Heart right ventricle (tissue), 16 donors: ENCODE data around the gene PIK3C2G. TPM values are rescaled to one million over a fixed set of nuclear protein-coding genes. Genes with fewer than 3 reads are reported as not detected.

Experiments used
- ATAC-seq, 8 donors: fragments of 200-7000 bp; cut with Tn5 transposase; one replicate each; pipeline ENCODE4 v1.9.1; 2020; ENCODE audit warnings: mild to moderate bottlenecking in 8 of 8, moderate library complexity in 8 of 8, moderate number of reproducible peaks in 1 of 8
- DNase-seq, 2 donors: peaks; one replicate each; pipeline ENCODE4 v3.0.0-alpha.2; 2020
- H3K27ac ChIP-seq, 10 donors: fragments of 200-600 bp; sonication (generic) in 2 of 10; one replicate each; pipeline versions ENCODE4 v1.5.0 to v1.8.0; 2020 to 2022; ENCODE audit warnings: mild to moderate bottlenecking in 3 of 10
- H3K27me3 ChIP-seq, 7 donors: fragments of 200-600 bp; one replicate each; pipeline ENCODE4 v1.8.0; 2021 to 2022; ENCODE audit warnings: mild to moderate bottlenecking in 2 of 7
- H3K36me3 ChIP-seq, 9 donors: fragments of 200-600 bp; sonication (generic) in 1 of 9; one replicate each; pipeline versions ENCODE4 v1.5.0 to v1.8.0; 2020 to 2022; ENCODE audit warnings: mild to moderate bottlenecking in 2 of 9
- H3K4me1 ChIP-seq, 9 donors: fragments of 200-600 bp; sonication (generic) in 1 of 9; one replicate each; pipeline versions ENCODE4 v1.5.0 to v1.8.0; 2020 to 2022; ENCODE audit warnings: mild to moderate bottlenecking in 4 of 9
- H3K4me3 ChIP-seq, 10 donors: fragments of 200-600 bp; sonication (generic) in 2 of 10; one replicate each; pipeline versions ENCODE4 v1.5.0 to v1.8.0; 2020 to 2022; ENCODE audit warnings: mild to moderate bottlenecking in 7 of 10, moderate library complexity in 2 of 10
- H3K9me3 ChIP-seq, 11 donors: fragments of 200-600 bp in 10 of 11; sonication (generic) in 2 of 11; one replicate each; pipeline versions ENCODE4 v1.5.0 to v1.8.0; 2013 to 2022; ENCODE audit warnings: mild to moderate bottlenecking in 2 of 11, control low read depth in 1 of 11, moderate library complexity in 1 of 11
- WGBS, 2 donors: extraction: QIAGEN DNeasy Blood & Tissue Kit; methylation state at CpG; one replicate each; pipeline ENCODE4 v1.1.7; 2013; ENCODE audit warnings: inconsistent platforms in 1 of 2; 5-methylcytosine and 5-hydroxymethylcytosine counted together
- intact Hi-C, 10 donors: fragments of 100-400 bp; cut with DNase I; formaldehyde crosslinking; loops; one replicate each; pipeline versions ENCODE4 v1.11.1 to v1.14.2; 2022
- polyA plus RNA-seq, 2 donors: library from polyadenylated mRNA; stranded (reverse); fragments of 200-250 nt; gene quantifications; one replicate each; pipeline ENCODE4 v1.2.3, GENCODE V29; 2013
- total RNA-seq, 10 donors: library from RNA; stranded (reverse); fragmentation: NEBNext Ultra II Directional in 3 of 10; extraction: Animal tissue kit (Norgen Biotek cat#: 25700) in 3 of 10; gene quantifications; one replicate each; pipeline versions ENCODE4 v1.2.1 to v1.2.4, GENCODE V29; 2021 to 2023
- TF ChIP-seq, protein P1 (sequence below), 9 donors: fragments of 200-600 bp; sonication (generic) in 2 of 9; IDR thresholded peaks; one replicate each; pipeline versions ENCODE4 v1.5.0 to v1.8.0; 2021 to 2022; ENCODE audit warnings: antibody characterized with exemption in 9 of 9, mild to moderate bottlenecking in 5 of 9, moderate library complexity in 1 of 9
- donor health status: Arrhythmogenic right ventricular cardiomyopathy.
- donor health status: ischemic (EF 13 %, LVEDD 7.1; RV severe dilation, severe dysfunction).
- donor health status: healthy with polysubstance abuse.
- donor health status: DM: no; HTN: yes; CAD: no.
- donor health status: DM: no; HTN: no; CAD: no.
- donor health status: ischemic (EF 25% LVEDD 6.9; RV normal size, moderate dysfunction).
- donor health status: ischemic (EF 25% LVEDD 5.7; RV mildly dilated, moderate dysfunction).
- donor health status: healthy.
- donor health status: DM: yes; HTN: yes; CAD: no.
- donor health status: Ischemic cardiomyopathy.
- donor health status: ischemic (EF 35%, LVEDD 5.7; RV mildly dilated, moderate dysfunction).
- donor health status: nonischemic (EF 11% LVEDD 7.7; RV severe dilation, severe dysfunction).
- donor health status: DM: yes; HTN: yes; CAD: no.
- donor health status: PGD.
- donor health status: ischemic (EF 29% LVEDD 5.4; RV normal size, mild dysfunction).
- donor health status: nonischemic (EF 23%, LVEDD 6.1; RV moderate dilation, normal function).

PIK3C2G gene
- total and polyA plus RNA-seq, 12 donors: not detected

DNA sequence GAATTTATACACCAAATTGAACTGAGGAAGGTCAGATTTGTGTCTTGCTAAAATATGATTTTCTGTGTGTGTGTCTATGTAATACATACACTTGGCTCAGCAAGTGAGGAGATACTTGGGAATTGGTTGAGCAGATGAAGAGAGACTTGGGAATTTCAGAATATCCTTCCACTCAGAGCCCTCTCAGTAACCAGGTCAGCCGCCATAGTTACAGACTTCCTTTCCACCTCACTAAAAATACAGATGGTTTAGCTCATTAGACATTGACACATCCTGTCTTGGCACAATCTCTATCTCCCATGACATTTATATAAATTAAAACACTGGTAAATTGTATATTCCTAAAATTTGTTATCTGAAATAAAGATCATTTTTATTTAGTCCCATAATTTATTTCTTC, 15.9 kb downstream of the PIK3C2G start:
- DNase-seq (no peak), ATAC-seq (no peak)
- intact Hi-C loops: no loop called here
- TF ChIP-seq, protein P1, sequence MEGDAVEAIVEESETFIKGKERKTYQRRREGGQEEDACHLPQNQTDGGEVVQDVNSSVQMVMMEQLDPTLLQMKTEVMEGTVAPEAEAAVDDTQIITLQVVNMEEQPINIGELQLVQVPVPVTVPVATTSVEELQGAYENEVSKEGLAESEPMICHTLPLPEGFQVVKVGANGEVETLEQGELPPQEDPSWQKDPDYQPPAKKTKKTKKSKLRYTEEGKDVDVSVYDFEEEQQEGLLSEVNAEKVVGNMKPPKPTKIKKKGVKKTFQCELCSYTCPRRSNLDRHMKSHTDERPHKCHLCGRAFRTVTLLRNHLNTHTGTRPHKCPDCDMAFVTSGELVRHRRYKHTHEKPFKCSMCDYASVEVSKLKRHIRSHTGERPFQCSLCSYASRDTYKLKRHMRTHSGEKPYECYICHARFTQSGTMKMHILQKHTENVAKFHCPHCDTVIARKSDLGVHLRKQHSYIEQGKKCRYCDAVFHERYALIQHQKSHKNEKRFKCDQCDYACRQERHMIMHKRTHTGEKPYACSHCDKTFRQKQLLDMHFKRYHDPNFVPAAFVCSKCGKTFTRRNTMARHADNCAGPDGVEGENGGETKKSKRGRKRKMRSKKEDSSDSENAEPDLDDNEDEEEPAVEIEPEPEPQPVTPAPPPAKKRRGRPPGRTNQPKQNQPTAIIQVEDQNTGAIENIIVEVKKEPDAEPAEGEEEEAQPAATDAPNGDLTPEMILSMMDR (IDR thresholded peaks at IDR 0.05): no peak
- Histone ChIP-seq H3K27me3 (no peaks in the 10 kb centered on the region), H3K4me1 (no peaks in the 10 kb centered on the region), H3K4me3 (no peak overlapping the region), H3K36me3 (no peaks in the 10 kb centered on the region), H3K9me3 (no peaks in the 10 kb centered on the region), H3K27ac (no peak overlapping the region)
- WGBS, 2 donors: 64 to 72% methylated on average over 1 of the region's 1 CpG

DNA sequence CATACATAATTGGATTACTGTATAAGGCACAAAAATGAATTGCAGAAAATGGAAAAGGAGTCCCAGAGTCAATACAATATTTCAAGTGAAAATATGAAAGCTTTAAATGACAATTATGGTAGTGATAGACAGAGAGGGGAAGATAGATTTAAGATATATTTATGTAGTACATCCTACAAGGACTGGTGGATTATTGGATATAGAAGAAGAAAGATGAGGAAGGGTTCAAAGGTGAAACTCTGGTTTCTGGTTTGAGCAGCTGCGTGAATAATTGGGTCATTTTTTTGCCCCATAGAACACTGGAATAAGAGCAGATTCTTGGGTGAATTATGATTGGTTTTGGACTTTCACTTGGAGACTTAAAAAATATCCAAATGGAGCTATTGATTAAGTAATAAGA, 19.4 kb downstream of the PIK3C2G start:
- TF ChIP-seq, protein P1 (IDR thresholded peaks at IDR 0.05): no peak
- no peaks in the 10 kb centered on the region for H3K4me1 ChIP-seq
- WGBS, 2 donors: 93 to 96% methylated on average over 1 of the region's 1 CpG
- H3K9me3 ChIP-seq: peaks cover 0 to 2% (median 0%) of the 10 kb centered on the region in 11 donors
- no peaks in the 10 kb centered on the region for H3K36me3 ChIP-seq
- no peak overlapping the region for H3K27ac ChIP-seq
- no peak for DNase-seq
- no peak for ATAC-seq
- intact Hi-C loops: no loop called here
- no peaks in the 10 kb centered on the region for H3K27me3 ChIP-seq
- H3K4me3 ChIP-seq: no peak overlapping the region

DNA sequence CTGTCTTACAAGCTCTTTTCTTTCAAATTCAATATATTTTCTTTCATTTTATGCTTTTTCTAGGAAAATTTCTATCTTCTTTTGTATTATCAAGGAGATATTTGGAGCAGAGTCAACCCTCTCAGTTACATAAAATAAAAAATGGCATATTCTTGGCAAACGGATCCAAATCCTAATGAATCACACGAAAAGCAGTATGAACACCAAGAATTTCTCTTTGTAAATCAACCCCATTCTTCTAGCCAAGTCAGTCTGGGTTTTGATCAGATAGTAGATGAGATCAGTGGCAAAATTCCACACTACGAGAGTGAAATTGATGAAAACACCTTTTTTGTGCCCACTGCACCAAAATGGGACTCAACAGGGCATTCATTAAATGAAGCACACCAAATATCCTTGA, 20.6 kb downstream of the PIK3C2G start:
- Histone ChIP-seq H3K27ac (no peak overlapping the region), H3K36me3 (no peaks in the 10 kb centered on the region), H3K9me3 (peaks cover 0 to 8% (median 0%) of the 10 kb centered on the region in 11 donors), H3K4me3 (no peak overlapping the region), H3K4me1 (no peaks in the 10 kb centered on the region), H3K27me3 (no peaks in the 10 kb centered on the region)
- TF ChIP-seq, protein P1 (IDR thresholded peaks at IDR 0.05): no peak
- WGBS, 2 donors: 78 to 88% methylated on average over 3 of the region's 3 CpGs
- DNase-seq: no peak
- intact Hi-C loops: no loop called here
- no peak for ATAC-seq

DNA sequence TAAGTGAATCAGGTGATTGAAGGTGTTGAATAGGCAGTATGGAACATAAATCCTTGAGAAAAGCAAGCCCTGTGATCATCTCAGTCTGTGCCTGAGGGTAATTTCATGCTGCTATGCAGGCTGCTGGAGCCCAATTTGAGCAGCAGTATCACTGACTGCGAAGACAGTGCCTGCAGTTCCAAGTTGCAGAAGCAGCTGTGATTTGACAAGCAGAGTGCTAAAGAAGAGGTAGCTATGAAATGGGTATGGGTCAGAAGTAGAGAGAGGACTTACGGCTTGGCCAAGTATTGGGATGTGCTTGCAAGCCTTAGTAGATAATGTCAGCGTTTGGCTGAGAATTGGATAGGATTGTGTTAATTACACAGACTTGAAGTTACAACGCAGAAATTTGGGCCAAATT, 22.5 kb downstream of the PIK3C2G start:
- Histone ChIP-seq H3K4me1 (no peaks in the 10 kb centered on the region), H3K27me3 (no peaks in the 10 kb centered on the region), H3K36me3 (no peaks in the 10 kb centered on the region), H3K4me3 (no peak overlapping the region), H3K9me3 (peaks cover 0 to 8% (median 0%) of the 10 kb centered on the region in 11 donors), H3K27ac (peak overlapping the region in 1 of 10 donors; percentile 34)
- DNase-seq: no peak
- 53 to 57% methylated on average over 4 of the region's 4 CpGs for WGBS, 2 donors
- intact Hi-C loops: no loop called here
- TF ChIP-seq, protein P1 (IDR thresholded peaks at IDR 0.05): no peak
- peak in 1 of 8 donors; percentile 29 for ATAC-seq
